ENCODE results near the gene MBD3L2.
"Not testable (repeated sequence)": the region's sequence is repeated elsewhere in the genome, so short reads cannot be mapped to it uniquely, and the experiment has no call there.

- TF ChIP-seq CTCF, POLR2A (IDR thresholded peaks at IDR 0.05): not testable (repeated sequence)
Observed at GRCh38 chr19:7055679-7056078, 6.6 kb downstream of the MBD3L2 start.

All from thyroid gland (tissue), 4 donors.